ENCODE measurements around the gene DCTN1.

- no peak for TF ChIP-seq EZH2 (IDR thresholded peaks at IDR 0.05; ENCODE audit: borderline replicate concordance, low read length)
- TF ChIP-seq, protein P1, sequence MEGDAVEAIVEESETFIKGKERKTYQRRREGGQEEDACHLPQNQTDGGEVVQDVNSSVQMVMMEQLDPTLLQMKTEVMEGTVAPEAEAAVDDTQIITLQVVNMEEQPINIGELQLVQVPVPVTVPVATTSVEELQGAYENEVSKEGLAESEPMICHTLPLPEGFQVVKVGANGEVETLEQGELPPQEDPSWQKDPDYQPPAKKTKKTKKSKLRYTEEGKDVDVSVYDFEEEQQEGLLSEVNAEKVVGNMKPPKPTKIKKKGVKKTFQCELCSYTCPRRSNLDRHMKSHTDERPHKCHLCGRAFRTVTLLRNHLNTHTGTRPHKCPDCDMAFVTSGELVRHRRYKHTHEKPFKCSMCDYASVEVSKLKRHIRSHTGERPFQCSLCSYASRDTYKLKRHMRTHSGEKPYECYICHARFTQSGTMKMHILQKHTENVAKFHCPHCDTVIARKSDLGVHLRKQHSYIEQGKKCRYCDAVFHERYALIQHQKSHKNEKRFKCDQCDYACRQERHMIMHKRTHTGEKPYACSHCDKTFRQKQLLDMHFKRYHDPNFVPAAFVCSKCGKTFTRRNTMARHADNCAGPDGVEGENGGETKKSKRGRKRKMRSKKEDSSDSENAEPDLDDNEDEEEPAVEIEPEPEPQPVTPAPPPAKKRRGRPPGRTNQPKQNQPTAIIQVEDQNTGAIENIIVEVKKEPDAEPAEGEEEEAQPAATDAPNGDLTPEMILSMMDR (conservative IDR thresholded peaks at IDR 0.05 in 1 of 2, IDR thresholded peaks at IDR 0.05 in 1 of 2; ENCODE audit: extremely low read depth in 1 of 2, insufficient read depth in 1 of 2, low read depth in 1 of 2, low read length in 2 of 2), result no peak
Measured at GRCh38 chr2:74343316-74343715, 36.8 kb downstream of the DCTN1 start, which contains the start of gene SLC4A5.

All from mammary epithelial cell (primary cell).